Prostate gland (tissue), 2 donors: ENCODE data around the gene SIM1.

Experiments used
- CTCF ChIP-seq, 4 experiments: fragments of 200-600 bp in 2 of 4; fragments of 450-650 bp in 2 of 4; sonication (generic) in 2 of 4; IDR thresholded peaks; 1 replicate in 3 of 4; 2 replicates in 1 of 4; pipeline ENCODE4 v1.5.1; 2016 to 2019; ENCODE audit warnings: antibody characterized with exemption in 4 of 4, mild to moderate bottlenecking in 2 of 4, moderate library complexity in 2 of 4
- POLR2A ChIP-seq: fragments of 450-650 bp; IDR thresholded peaks from one replicate; pipeline ENCODE4 v1.6.1; 2016; ENCODE audit warnings: antibody characterized with exemption, mild to moderate bottlenecking
- POLR2AphosphoS5 ChIP-seq: sonication (generic); formaldehyde crosslinking; IDR thresholded peaks from one replicate; pipeline ENCODE4 v1.6.1; 2017; ENCODE audit warnings: antibody characterized with exemption

- TF ChIP-seq CTCF (IDR thresholded peaks at IDR 0.05) (no peak), POLR2A (no peak), POLR2AphosphoS5 (no peak)
Measured at GRCh38 chr6:100338090-100338489, 126.6 kb downstream of the SIM1 start.
